Measurements from ENCODE around the gene TMEM125.

TMEM125 gene

DNA sequence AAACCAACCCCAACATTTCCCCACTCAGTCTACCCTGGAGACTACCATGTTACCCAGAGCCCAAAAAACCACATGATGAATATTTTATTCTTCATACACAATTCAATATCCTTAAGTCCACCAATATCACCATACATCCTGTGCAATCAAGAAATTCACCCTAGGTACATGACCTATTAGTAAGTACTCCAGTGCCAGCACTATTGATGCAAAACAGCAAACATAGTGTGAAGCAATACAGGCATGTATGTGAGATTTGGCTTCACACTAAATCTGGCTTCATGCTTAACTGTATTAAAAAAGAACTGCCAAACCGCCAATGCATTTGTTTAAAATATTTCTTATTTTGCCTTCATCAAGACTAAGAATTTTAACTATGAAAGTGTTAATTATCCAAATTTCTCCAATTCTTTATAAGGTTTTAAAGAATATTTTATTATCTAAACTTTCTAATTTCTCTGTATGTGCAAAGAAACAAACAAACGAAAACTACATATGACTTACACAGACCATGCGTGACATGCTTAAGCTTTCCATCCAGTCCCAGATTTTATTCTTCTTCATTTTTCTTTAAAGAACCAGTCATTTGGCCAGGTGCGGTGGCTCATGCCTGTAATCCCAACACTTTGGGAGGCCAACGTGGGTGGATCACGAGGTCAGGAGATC, 22.4 kb upstream of the TMEM125 start:
- DNase-seq (ENCODE audit: low spot score) = no peak

DNA sequence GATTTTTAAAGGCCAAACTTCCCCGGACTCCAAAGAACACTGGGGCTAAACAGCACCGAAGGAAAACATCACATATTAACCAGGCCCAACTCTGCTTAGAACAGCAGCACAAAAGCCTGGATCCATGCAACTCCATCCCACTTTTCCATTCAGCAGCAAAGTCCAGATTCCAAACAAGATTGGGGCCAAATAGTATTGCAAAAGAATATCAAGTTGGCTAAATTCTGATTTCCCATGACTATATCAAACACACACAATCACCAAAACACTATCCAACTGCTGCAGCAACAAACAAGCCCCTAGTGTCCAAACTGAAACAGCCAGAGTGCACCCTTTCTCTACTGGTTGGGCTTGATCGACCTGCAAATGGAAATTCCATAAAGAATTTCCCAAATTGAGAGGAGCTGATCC, 19.4 kb upstream of the TMEM125 start:
- no peak for DNase-seq (ENCODE audit: low spot score)

DNA sequence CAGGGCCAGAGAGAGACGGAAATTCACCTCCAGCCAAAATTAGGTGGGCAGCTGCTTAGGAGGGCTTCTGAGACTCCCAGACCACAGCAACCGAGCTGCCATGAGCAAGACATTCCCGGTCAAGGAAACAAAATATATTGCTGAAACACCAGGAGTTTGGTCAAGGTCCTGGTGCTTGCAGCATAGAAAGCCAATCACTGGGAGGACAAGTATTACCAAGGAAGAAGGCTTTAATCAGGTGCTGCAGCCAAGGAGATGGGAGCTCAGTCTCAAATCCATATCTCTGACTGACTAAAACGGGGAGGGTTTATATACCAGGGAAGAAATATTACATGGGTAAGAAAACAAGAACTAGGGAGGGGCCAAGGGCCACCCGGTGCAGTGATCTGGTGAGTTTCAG, 18.8 kb upstream of the TMEM125 start:
- DNase-seq (ENCODE audit: low spot score) = no peak

DNA sequence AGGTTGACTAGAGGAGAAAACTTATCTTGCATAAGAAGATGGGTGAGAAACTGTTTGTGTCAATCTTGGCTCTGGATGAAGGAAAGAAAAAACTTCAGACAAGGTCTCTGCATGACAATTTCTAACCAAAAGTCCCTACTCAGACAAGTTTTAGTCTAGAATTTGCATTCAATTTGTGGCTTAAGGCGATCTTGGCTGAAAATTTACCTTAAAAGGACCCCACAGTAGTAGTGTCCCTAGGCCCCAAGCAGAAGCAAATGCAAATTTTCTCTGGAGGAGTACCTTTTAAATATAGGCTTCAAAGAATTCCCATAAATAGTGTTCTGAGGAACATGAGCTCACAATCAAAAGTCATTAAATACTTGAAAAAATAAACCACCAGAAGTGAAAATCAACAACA, 17.6 kb upstream of the TMEM125 start:
- DNase-seq (ENCODE audit: low spot score) = no peak

DNA sequence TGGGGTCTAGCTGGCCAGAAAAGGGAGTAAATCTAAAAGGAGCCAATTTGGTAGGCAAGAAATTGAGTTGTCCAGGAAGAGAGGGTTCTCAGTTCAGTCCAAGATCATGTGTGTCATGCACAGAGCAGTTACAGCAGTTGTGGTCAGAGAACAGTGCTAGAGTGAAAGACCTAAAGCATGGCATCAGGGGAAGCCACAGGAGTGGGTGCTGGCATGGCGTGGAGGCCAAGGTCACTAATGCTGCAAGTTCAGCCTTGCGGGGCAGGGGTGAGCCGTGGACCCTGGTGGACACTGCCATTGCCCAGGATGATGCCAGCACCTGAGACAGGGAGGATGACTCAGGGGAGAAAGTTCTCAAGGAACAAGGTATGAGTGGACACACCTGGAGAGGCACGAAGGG, 16.6 kb upstream of the TMEM125 start:
- no peak for DNase-seq (ENCODE audit: low spot score)

DNA sequence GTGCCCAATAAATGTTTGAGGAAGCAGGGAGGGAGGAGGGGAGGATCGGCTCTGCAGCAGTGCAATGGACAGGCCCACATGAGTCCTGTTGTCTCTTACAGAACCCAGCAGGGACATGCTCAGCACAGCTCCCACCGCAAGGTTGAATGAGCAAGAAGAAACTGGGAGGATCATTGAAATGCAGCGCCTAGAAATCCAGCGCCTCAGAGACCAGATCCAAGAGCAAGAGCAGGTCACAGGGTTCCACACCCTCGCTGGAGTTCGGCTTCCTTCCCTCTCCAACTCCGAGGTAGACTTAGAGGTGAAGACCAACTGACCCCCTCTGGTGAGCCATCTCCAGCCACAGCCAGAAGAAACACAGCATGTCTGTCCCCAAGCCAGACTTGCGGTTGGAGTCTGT, 15.9 kb upstream of the TMEM125 start:
- no peak for DNase-seq (ENCODE audit: low spot score)

DNA sequence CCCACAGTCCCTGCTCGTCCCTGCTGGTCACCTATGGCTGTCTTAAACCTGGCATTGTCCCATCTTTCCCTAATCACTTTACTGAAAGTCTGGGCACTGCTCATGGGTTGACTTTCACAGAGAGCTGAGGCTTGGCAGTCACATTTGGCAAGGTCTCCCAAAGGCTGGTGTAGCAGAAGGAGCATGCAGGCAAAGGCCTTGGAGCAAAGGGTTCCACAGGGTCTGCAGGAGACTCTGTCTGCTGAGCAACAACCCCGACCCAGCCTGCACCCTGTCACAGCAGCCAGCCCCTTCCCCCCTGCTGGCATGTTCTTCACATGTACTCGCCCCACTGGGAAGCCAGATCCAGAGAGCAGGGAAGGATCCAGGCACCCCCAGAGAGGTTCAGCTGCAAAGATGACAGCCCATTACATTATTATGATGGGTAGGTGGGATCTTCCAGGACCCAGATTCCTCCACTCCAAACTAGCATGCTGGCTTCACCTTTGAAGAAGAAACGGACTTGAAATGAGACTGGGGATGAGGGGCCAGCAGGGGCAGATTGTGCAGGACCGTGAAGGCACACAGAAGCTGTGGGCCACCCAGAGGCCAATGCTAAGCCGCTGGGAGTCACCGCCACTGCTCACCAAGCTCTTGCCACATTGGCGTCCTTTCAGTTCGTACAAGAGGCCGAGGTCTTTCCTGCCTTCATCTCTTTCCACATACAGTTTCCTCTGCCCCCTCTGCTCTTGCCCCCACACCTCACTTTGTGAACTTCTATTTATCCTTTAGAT, 14.2 kb upstream of the TMEM125 start:
- DNase-seq (ENCODE audit: low spot score) = no peak

DNA sequence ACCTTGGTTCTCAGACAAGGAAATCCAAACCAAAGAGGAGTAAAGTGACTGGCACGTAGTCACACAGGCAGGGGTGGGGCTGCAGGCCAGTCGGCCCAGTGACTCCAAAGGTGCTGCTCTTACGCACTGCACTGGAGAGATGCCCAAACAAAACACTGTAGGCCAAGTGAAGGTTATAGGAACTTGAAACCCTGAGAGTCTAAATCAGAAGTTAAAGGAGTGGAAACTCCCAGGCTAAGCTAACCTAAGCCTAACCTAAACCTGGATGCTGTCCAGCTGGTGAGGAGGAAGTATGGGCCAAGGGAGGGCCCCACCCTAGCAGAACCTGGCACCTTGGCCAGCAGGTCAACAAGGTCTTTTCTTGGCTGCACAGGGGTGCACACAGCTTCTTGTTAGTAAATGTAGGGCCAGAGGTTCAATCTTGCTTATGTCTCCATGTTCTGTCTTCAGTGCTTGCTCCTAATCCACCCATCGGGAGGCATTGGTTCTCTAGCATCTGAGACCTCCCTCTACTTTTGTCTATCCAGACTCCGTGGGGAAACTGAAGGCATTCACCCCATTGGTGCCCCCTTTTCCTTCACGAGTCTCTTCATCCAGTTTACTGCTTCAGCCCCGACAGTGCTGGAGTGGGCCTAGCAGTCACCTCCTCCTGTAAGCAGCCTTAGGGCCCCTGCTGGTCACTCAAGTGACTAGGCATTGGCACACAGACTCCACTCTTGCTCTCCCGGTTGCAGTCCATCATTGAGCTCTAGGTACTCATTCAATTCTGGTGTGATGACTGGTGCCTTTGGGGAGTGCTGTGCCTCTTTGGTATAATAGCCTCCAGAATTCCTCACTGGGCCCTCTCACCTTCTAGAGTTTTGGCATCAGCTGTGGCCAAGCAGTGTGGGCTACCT, 12.9 kb upstream of the TMEM125 start:
- DNase-seq (ENCODE audit: low spot score) = no peak

DNA sequence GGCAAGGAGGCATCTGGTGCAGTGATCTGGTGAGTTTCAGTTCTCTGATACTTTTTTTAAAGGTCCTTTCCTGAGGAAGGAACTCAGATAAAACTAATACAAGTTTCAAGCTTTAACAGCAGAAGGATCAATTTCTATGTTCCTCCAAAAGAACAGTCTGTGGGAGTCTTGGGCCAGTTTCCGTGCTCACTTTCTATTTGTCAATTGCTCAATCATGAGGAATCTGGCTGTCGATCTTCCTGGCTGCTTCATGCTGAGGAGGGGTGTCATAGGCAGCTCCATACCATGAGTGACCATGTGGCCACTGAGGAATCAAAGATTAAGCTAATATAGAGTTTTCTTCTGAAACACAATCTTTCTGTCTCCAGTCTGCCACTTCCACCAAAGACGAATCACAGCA, 11.4 kb upstream of the TMEM125 start:
- DNase-seq (ENCODE audit: low spot score) = no peak

DNA sequence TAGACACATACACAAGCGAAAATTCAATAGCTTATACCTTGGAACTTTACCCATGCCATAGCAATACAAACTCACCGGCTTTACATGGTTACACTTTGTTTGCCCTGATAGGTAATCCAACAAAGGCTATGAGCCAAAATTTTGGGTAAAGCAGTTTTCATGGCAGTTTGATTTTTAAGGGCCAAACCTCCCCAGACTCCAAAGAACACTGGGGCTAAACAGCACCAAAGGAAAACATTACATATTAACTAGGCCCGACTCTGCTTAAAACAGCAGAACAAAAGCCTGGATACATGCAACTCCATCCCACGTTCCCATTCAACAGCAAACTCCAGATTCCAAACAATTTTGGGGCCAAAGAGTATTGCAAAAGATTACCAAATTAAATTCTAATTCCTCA, 4.4 kb upstream of the TMEM125 start:
- DNase-seq (ENCODE audit: low spot score) = no peak

DNA sequence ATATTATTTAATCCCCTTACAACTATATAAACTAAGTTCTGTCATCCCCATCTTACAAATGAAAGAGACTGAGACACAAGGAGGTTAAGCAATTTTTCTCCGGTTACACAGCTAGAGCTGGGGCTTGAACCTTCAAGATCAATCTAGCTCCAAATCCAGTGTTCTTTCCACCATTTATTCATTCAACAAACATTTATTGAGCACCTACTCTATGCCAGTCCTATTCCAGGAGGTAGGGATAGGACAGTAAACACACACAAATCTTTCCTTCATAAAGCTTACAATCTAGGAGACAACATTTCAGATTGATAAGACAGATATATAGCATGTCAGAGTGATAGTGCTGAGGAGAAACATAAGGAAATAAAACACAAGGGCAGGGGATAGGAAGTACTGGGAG, 2.9 kb upstream of the TMEM125 start:
- no peak for DNase-seq (ENCODE audit: low spot score)

DNA sequence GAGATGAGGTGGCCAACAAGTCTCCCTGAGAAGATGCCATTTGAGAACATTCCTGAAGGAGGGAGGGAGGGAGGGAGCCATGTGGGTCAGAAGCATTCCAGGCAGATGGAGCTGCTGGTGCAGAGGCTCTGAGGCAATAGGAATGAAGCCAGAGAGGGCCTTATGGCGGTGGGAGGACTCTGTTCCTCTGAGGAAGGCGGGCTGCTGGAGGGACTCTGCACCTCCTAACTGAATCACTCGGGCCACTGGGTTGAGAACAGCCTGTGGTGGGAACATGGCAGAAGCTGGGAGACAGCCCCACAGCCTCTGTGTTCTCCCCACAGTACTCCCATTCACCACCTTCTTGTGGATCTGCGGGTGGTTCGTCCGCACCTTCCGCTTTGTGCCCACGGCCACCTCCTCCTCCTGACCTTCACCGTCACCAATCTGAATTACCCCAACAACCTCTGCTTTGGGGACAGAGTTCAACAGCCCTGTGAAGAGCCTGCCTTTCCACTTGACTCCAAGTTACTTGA, 2.4 kb upstream of the TMEM125 start:
- DNase-seq (ENCODE audit: low spot score) = peak; percentile 40

DNA sequence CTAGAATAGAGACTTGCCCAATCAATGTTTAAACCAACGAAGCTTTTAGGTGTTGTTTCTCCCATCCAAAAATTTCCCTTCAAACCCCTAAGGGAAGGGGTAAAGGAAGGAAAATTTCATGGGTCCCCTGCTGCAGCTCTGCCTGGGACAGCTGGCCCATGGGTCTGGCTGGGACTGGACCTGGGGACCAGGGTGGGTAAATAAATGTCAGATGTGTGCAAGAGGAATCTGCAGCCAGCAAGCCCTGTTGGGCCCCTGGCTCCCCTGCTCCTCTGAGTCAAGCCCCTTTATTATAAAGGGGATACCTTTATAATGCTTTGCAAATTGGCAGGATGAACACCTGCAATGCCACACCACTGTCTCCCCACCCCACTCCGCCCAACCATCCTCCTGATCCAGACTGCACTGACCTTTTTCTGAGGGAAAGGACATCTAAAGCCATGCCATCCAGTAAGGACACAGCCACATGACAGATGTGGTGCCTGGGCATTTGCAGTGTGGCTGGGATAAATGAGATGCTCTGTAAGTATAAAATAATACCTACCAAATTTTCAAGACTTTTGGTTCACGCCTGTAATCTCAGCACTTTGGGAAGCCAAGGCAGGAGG, 1.9 kb upstream of the TMEM125 start:
- DNase-seq (ENCODE audit: low spot score) = no peak

DNA sequence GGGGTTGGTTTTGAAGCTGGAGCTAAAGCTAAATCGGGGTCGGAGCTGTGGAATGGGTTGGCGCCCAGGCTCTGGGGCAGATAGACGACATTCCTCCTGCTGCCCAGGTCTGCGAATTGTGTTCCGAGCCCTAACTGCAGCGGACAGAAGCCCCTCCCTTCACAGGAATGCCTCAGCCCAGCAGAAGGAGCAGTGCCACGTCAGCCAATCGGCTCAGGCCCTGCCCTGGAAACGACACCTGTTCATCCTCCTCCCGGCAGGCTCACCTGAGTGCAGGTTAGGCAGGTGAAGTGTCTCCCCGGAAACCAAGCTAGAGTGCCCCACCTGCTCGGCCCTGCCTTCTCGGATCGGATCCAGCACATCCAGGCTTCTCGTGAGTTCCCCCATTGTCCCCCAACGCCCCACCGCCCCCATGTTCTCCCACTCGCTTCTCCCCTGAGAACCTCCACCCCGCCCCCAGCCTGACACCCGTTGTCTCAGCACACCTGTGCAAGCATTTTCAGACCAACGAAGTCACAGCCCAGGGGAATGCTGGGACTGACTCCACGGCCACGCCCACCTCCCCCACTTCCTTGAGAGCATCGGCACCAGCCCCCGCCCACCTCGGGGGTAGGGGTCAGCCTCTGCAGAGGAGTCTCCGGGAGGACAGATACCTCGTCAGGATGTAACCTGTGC, 775 bp downstream of the TMEM125 start:
- DNase-seq (ENCODE audit: low spot score) = no peak

DNA sequence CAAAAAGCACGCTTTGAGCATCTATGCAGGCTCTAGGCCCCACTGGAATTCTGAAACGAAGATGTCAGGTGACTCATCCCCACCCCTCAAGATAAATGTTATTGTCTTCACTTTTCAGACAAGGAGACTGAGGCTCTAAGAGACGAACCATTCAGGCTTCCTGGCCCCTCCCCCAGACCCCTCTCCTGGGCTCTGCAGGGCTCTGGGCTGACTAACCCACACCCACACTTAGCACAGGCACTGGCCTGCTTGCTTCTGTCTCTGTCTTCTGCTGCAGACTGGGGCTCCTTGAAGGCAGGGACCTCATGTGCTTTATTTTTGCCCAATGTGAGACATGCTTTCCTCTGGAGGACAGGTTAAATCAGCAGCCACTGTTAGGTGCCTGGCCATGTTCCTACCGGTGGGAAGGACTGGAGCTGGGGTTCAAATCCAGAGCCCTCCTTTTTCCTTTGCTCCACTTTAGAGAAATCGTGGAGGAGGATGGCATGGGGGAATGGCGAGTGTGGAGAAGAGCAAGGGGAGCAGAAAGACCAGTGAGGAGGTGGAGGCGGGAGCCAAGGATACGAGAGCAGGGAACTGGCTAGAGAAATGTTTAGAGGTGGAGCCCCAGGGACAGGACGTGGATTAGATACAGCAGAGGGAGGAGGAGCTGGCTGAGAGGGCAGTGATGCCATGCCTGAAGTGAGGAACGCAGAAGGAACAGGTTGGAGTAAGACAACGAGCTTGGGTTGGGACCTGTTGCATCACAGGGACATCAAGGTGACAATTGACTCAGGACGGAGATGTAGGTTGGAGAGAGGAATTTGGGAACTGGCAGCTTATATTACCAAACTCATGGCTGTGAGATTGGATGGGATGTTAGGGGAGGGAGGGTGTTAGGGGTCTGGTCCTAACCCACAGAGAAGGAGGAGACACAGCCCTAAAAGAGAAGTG, 1.7 kb downstream of the TMEM125 start:
- no peak for DNase-seq (ENCODE audit: low spot score)

DNA sequence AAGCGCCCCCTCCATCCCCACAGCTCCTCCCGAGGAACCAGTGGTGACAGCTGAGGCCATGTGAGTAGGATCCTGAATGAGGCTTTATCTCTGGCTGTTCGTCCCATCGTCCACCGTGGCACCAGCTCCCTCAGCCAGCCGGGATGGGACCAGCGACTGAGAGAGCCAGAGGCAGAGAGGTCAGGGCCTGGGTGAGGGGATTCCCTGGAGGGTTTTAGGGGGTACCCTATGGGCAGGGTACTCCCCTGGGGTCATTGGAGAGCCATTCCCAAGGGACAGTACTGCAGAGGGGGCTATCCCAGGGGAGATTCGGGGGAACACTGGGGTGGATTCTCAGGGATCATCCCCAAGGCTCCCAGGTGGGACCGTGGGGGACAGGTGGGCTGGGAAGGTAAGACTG, 2.4 kb downstream of the TMEM125 start:
- peak; percentile 90 for DNase-seq (ENCODE audit: low spot score)

DNA sequence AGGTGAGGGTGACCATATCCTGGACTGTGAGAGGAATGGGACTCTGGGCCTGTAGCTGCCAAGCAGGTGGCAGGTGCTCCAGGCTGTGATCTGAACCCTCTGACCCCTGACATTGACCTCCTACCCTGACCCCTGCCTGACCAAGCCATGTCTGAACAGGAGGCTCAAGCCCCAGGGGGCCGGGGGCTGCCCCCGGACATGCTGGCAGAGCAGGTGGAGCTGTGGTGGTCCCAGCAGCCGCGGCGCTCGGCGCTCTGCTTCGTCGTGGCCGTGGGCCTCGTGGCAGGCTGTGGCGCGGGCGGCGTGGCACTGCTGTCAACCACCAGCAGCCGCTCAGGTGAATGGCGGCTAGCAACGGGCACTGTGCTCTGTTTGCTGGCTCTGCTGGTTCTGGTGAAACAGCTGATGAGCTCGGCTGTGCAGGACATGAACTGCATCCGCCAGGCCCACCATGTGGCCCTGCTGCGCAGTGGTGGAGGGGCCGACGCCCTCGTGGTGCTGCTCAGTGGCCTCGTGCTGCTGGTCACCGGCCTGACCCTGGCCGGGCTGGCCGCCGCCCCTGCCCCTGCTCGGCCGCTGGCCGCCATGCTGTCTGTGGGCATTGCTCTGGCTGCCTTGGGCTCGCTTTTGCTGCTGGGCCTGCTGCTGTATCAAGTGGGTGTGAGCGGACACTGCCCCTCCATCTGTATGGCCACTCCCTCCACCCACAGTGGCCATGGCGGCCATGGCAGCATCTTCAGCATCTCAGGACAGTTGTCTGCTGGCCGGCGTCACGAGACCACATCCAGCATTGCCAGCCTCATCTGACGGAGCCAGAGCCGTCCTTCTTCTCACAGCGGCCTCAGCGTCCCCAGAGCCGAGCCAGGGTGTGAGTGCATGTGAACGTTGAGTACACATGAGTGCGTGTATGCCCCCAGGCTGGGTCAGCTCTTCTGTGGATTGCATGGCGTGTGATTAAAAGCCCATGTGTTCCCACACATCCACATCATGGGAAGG, 3.1 kb downstream of the TMEM125 start:
- no peak for DNase-seq (ENCODE audit: low spot score)

DNA sequence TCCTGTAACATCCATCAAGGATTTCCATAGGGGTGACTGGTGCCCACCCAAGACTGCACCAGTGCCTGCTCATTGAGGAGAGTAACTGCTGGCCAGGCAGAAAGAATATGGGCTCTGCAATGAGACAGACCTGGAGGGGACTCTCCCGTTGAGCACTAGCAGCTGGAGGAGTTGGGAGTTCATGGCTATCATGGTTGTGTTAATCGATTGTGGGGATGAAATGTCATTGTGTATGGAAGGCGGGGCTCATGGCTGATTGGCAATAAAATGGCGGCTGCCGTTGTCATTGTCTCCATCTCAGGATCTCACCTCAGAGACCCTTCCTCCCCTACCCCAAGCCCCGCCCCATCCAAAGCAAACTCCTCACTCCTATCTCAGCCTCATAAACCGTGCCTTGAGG, 3.9 kb downstream of the TMEM125 start:
- DNase-seq (ENCODE audit: low spot score) = no peak

DNA sequence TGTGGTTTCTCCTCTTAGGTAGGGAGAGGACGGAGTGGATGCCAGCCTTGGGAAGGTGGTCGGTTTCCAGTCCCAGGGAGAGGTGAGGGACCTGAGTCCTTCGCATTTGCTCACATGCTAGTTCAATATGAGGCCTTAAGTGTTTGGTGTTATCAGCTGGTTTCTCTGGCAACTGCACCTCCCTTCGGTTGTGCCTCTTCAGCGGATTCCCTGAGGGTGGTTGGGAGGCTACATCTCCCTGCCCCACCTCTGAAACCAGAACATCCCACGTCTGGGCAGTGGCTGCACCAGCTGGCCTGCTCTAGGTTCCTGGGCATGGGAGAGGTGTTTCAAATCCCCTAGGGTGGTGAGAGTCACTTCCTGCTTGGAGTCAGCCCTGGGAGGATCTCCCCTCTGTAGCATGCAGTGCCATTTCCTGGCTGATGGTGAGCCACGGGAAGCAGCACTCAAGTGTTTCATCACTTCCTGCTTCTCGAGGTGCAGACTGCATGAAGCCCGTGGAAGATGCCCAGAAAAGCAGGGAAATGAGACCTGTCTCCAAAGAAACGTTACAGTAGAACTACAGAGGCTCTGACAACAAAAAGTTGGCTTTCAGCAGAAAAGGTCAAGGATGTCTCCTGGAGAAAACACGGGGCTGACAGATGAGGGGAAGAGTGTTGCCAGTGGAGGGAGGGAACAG, 4.5 kb downstream of the TMEM125 start:
- no peak for DNase-seq (ENCODE audit: low spot score)
